Spleen (tissue), 11 donors: ENCODE data around the gene NEO1. TPM values are rescaled to one million over a fixed set of nuclear protein-coding genes. Genes with fewer than 3 reads are reported as not detected.

Experiments used
- DNase-seq: peaks from one replicate; pipeline ENCODE4 v3.0.0-alpha.2; 2020
- H3K27ac ChIP-seq, 8 donors: fragments of 200-600 bp; sonication (generic) in 7 of 8; 1 replicate in 4 of 8; 2 replicates in 4 of 8; pipeline versions ENCODE4 v1.5.0 to v1.8.0; 2016 to 2021; ENCODE audit warnings: inconsistent platforms in 4 of 8, mild to moderate bottlenecking in 4 of 8, moderate library complexity in 1 of 8
- H3K27me3 ChIP-seq, 7 donors: fragments of 200-600 bp; sonication (generic) in 6 of 7; replicated peaks in 1 of 7; 1 replicate in 4 of 7; 2 replicates in 3 of 7; pipeline versions ENCODE4 v1.5.0 to v1.8.0; 2016 to 2021; ENCODE audit warnings: inconsistent platforms in 3 of 7, mild to moderate bottlenecking in 1 of 7
- H3K36me3 ChIP-seq, 6 donors: fragments of 200-600 bp; sonication (generic) in 5 of 6; 1 replicate in 4 of 6; 2 replicates in 2 of 6; pipeline versions ENCODE4 v1.5.0 to v1.8.0; 2016 to 2021; ENCODE audit warnings: inconsistent platforms in 2 of 6
- H3K4me1 ChIP-seq, 6 donors: fragments of 200-600 bp; sonication (generic) in 5 of 6; 1 replicate in 3 of 6; 2 replicates in 3 of 6; pipeline versions ENCODE4 v1.5.0 to v1.8.0; 2016 to 2021; ENCODE audit warnings: inconsistent platforms in 3 of 6
- H3K4me3 ChIP-seq, 8 donors: fragments of 200-600 bp; sonication (generic) in 7 of 8; 1 replicate in 4 of 8; 2 replicates in 4 of 8; pipeline versions ENCODE4 v1.5.0 to v1.8.0; 2016 to 2021; ENCODE audit warnings: inconsistent platforms in 4 of 8, mild to moderate bottlenecking in 4 of 8, moderate library complexity in 2 of 8
- H3K9me3 ChIP-seq, 8 donors: fragments of 200-600 bp; sonication (generic) in 7 of 8; 1 replicate in 4 of 8; 2 replicates in 4 of 8; pipeline versions ENCODE4 v1.5.0 to v1.8.0; 2016 to 2021; ENCODE audit warnings: inconsistent platforms in 4 of 8
- POLR2A ChIP-seq, 3 donors: fragments of 450-650 bp; IDR thresholded peaks; one replicate each; pipeline ENCODE4 v1.5.1; 2017; ENCODE audit warnings: antibody characterized with exemption in 3 of 3, mild to moderate bottlenecking in 1 of 3
- POLR2AphosphoS5 ChIP-seq, 3 donors: sonication (generic); formaldehyde crosslinking; IDR thresholded peaks; one replicate each; pipeline ENCODE4 v1.5.1; 2017; ENCODE audit warnings: antibody characterized with exemption in 3 of 3
- WGBS, 5 donors: extraction: QIAGEN DNeasy Blood & Tissue Kit in 3 of 5; methylation state at CpG; one replicate each; pipeline versions ENCODE4 v1.1.5 to v1.1.7; 2013 to 2018; 5-methylcytosine and 5-hydroxymethylcytosine counted together
- intact Hi-C: fragments of 100-400 bp; cut with DNase I; formaldehyde crosslinking; loops from one replicate; pipeline ENCODE4 v1.15.0; 2023; ENCODE audit warnings: low total_unique reads
- polyA plus RNA-seq, 3 donors: library from polyadenylated mRNA; stranded (reverse); fragments of 200-250 nt; gene quantifications; one replicate each; pipeline ENCODE4 v1.2.1, GENCODE V29; 2013
- total RNA-seq, 7 donors: library from RNA; depleted of rRNA in 3 of 7; stranded (reverse); fragments of >200 nt in 3 of 7; fragmentation: NEBNext Ultra II Directional in 4 of 7; extraction: Animal tissue kit (Norgen Biotek cat#: 25700) in 4 of 7; gene quantifications; one replicate each; pipeline versions ENCODE4 v1.1.0 to v1.2.1, GENCODE V29; 2016 to 2021
- TF ChIP-seq, protein P1 (sequence below), 11 experiments: fragments of 200-600 bp in 7 of 11; fragments of 450-650 bp in 4 of 11; sonication (generic) in 4 of 11; IDR thresholded peaks in 8 of 11; conservative IDR thresholded peaks in 3 of 11; 1 replicate in 7 of 11; 2 replicates in 4 of 11; pipeline versions ENCODE4 v1.4.0 to v1.8.0; 2016 to 2021; ENCODE audit warnings: antibody characterized with exemption in 11 of 11, inconsistent platforms in 4 of 11, mild to moderate bottlenecking in 1 of 11
- donor health status: healthy with polysubstance abuse.
- donor health status: DM: no; HTN: no; CAD: no; lungs with moderate emphysema.
- donor health status: DM: no; HTN: no; CAD: no.
- donor health status: Bipolar disorder and iron deficiency.
- donor health status: healthy.
- donor health status: DM: no; HTN: no; CAD: no.
- donor health status: DM: yes; HTN: yes; CAD: no.

NEO1 gene
- total and polyA plus RNA-seq, 10 donors: 1.4 to 14.3 (median 10.5) TPM

DNA sequence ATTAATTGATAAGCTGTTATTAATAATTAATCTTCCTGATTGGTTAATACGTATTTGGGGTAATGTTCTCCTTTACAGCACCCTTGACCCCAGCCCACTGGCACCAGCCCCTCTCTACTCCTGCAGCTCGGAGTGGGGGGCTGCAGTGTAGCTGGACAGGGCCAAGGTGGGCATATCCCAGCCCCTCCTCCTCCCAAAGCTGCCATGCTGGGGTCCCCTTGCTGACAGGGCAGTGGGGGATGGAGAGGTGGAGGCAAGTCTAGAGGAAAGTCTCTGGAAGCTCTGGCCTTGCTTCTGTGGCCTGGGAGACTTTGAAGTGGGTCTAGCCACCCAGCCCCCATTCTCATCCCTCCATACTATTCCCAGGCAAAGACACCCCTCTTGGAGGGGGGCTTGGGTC lies 280.7 kb downstream of the NEO1 start:
- 72 to 91% (median 77%) methylated on average over 2 of the region's 2 CpGs for WGBS, 5 donors
- Histone ChIP-seq H3K4me3 (no peak overlapping the region), H3K27me3 (peaks cover 0 to 8% (median 0%) of the 10 kb centered on the region in 7 donors), H3K36me3 (no peaks in the 10 kb centered on the region), H3K9me3 (no peaks in the 10 kb centered on the region), H3K27ac (no peak overlapping the region), H3K4me1 (no peaks in the 10 kb centered on the region)
- TF ChIP-seq POLR2A (IDR thresholded peaks at IDR 0.05) (no peak), POLR2AphosphoS5 (IDR thresholded peaks at IDR 0.05) (no peak)
- intact Hi-C loops: no loop called here
- DNase-seq: peak; percentile 49

DNA sequence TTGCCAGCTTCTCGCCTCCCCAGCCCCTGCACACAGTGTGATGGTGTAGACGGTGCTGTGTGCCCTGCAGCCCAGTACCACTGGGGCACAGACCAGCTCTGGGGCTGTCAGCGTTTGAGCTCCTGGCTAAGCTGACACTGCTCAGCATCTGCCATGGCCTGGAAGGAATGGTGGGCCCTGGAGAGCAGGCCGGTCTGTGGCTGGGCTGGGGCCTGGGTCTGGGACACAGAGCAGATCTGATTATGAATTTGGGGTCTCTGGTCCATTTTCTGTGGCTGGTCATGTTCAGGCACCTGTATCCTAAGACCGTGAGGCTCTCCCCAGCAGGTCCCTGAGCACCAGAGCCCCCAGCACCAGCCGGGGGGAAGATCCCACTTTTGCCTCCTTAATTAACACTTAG lies 281.8 kb downstream of the NEO1 start:
- 69 to 93% (median 89%) methylated on average over 5 to 6 of the region's 6 CpGs for WGBS, 5 donors
- peak; percentile 43 for DNase-seq

DNA sequence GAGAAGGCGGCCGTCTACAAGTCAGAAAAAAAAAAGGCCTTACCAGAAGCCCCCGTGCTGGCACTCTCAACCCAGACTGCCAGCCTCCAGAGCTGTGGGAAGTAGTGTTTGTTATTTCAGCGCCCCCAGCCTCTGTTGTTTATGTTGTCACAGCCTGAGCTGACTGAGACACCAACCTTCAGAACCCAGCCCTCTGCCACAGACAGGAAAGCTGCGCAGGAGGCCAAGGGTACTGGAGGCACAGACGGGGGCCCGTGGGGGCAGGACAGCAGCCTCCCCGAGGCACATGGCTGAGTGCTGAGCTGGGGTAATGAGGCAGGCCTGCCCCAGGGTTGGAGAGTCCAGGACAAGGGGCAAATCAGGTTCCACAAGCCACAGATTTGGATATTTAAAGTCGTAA lies 282.8 kb downstream of the NEO1 start:
- WGBS, 5 donors: 56 to 71% (median 62%) methylated on average over 9 of the region's 9 CpGs
- peaks cover 0 to 8% (median 0%) of the 10 kb centered on the region in 7 donors for H3K27me3 ChIP-seq
- no peaks in the 10 kb centered on the region for H3K36me3 ChIP-seq
- no peak overlapping the region for H3K27ac ChIP-seq
- no peak overlapping the region for H3K4me3 ChIP-seq
- no peaks in the 10 kb centered on the region for H3K9me3 ChIP-seq
- TF ChIP-seq POLR2AphosphoS5 (IDR thresholded peaks at IDR 0.05): no peak
- TF ChIP-seq, protein P1, sequence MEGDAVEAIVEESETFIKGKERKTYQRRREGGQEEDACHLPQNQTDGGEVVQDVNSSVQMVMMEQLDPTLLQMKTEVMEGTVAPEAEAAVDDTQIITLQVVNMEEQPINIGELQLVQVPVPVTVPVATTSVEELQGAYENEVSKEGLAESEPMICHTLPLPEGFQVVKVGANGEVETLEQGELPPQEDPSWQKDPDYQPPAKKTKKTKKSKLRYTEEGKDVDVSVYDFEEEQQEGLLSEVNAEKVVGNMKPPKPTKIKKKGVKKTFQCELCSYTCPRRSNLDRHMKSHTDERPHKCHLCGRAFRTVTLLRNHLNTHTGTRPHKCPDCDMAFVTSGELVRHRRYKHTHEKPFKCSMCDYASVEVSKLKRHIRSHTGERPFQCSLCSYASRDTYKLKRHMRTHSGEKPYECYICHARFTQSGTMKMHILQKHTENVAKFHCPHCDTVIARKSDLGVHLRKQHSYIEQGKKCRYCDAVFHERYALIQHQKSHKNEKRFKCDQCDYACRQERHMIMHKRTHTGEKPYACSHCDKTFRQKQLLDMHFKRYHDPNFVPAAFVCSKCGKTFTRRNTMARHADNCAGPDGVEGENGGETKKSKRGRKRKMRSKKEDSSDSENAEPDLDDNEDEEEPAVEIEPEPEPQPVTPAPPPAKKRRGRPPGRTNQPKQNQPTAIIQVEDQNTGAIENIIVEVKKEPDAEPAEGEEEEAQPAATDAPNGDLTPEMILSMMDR (IDR thresholded peaks at IDR 0.05 in 8 of 11, conservative IDR thresholded peaks at IDR 0.05 in 3 of 11): no peak
- TF ChIP-seq POLR2A (IDR thresholded peaks at IDR 0.05): no peak
- intact Hi-C loops: no loop called here
- DNase-seq: peak; percentile 47
- no peaks in the 10 kb centered on the region for H3K4me1 ChIP-seq

More for the DNA sequence above, 281.8 kb downstream of the NEO1 start:
- no peak overlapping the region for H3K4me3 ChIP-seq
- H3K27me3 ChIP-seq: peaks cover 0 to 8% (median 0%) of the 10 kb centered on the region in 7 donors
- no peaks in the 10 kb centered on the region for H3K4me1 ChIP-seq
- H3K9me3 ChIP-seq: no peaks in the 10 kb centered on the region
- H3K27ac ChIP-seq: no peak overlapping the region
- TF ChIP-seq, protein P1 (IDR thresholded peaks at IDR 0.05 in 8 of 11, conservative IDR thresholded peaks at IDR 0.05 in 3 of 11): no peak
- TF ChIP-seq POLR2AphosphoS5 (IDR thresholded peaks at IDR 0.05): no peak
- no peak for TF ChIP-seq POLR2A (IDR thresholded peaks at IDR 0.05)
- H3K36me3 ChIP-seq: no peaks in the 10 kb centered on the region
- intact Hi-C loops: no loop called here

DNA sequence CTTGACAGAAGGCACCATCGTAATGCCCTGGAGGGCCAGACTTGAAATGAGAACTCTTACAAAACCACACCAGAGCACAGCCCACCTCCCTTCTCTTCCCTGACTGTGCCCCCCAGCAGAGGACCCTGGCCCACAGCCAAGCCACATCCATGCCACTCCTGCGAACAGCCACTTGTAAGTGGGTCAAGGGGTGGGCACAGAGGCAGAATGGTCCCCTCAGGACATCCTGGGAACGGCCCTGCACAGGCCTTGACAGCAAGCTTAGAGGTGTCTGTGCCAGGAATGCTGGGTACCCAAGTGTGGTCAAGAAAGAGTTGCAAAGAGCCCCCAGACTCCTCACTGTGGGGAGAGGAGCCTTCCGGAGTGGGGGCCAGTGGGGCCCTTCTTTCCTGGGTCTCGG lies 283.2 kb downstream of the NEO1 start:
- Histone ChIP-seq H3K4me3 (no peak overlapping the region), H3K27ac (no peak overlapping the region), H3K36me3 (no peaks in the 10 kb centered on the region), H3K27me3 (peaks cover 0 to 8% (median 0%) of the 10 kb centered on the region in 7 donors), H3K4me1 (no peaks in the 10 kb centered on the region), H3K9me3 (no peaks in the 10 kb centered on the region)
- intact Hi-C loops: no loop called here
- DNase-seq: peak; percentile 43
- TF ChIP-seq POLR2AphosphoS5 (IDR thresholded peaks at IDR 0.05) (no peak), POLR2A (IDR thresholded peaks at IDR 0.05) (no peak)
- TF ChIP-seq, protein P1 (IDR thresholded peaks at IDR 0.05 in 8 of 11, conservative IDR thresholded peaks at IDR 0.05 in 3 of 11): no peak
- WGBS, 5 donors: 52 to 69% (median 58%) methylated on average over 4 to 5 of the region's 5 CpGs

DNA sequence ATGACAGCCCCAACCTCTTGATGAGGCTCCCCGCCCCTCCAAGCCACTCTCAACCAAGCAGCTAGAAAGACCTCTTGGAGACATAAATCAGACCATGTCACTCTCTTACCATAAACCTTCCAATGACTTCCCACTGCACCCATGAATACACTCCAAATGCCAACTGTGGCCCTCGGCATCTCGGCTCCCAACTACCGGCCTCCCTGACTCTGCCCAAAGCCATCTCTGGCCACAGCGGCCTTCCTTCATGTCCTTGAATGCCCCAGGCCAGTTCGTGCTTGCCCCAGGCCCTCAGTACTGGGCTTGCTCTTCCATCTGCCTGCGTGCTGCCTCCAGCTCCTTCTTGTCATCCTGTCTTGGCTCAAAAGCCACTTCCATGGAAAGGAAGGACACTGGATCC lies 284.5 kb downstream of the NEO1 start:
- Histone ChIP-seq H3K36me3 (no peaks in the 10 kb centered on the region), H3K4me3 (no peak overlapping the region), H3K4me1 (no peaks in the 10 kb centered on the region), H3K9me3 (no peaks in the 10 kb centered on the region), H3K27me3 (peaks cover 0 to 8% (median 0%) of the 10 kb centered on the region in 7 donors), H3K27ac (no peak overlapping the region)
- TF ChIP-seq POLR2A (IDR thresholded peaks at IDR 0.05) (no peak), POLR2AphosphoS5 (IDR thresholded peaks at IDR 0.05) (no peak)
- TF ChIP-seq, protein P1 (IDR thresholded peaks at IDR 0.05 in 8 of 11, conservative IDR thresholded peaks at IDR 0.05 in 3 of 11): no peak
- no peak for DNase-seq
- 76 to 86% (median 82%) methylated on average over 7 of the region's 7 CpGs for WGBS, 5 donors
- intact Hi-C loops: no loop called here
